ENCODE results near the gene ATP8A2. TPM values are rescaled to one million over a fixed set of nuclear protein-coding genes. Genes with fewer than 3 reads are reported as not detected.

Gene ATP8A2
- total RNA-seq, 2 donors from 2014 or later: 0.13 to 0.21 TPM

- Mint-ChIP-seq H3K36me3 (ENCODE audit: low read depth) (no peaks in the 10 kb centered on the region), H3K27me3 (peaks cover 8% of the 10 kb centered on the region), H3K9me3 (no peaks in the 10 kb centered on the region), H3K4me1 (no peaks in the 10 kb centered on the region), H3K27ac (no peak overlapping the region), H3K4me3 (no peak overlapping the region)
- ATAC-seq (replicated peaks): no peak
Measured at GRCh38 chr13:25864936-25865335, 493.2 kb downstream of the ATP8A2 start.

- Mint-ChIP-seq H3K36me3 (ENCODE audit: low read depth) (no peaks in the 10 kb centered on the region), H3K27me3 (peaks cover 8% of the 10 kb centered on the region), H3K4me3 (no peak overlapping the region), H3K9me3 (no peaks in the 10 kb centered on the region), H3K27ac (no peak overlapping the region), H3K4me1 (no peaks in the 10 kb centered on the region)
- no peak for ATAC-seq (replicated peaks)
Measured at GRCh38 chr13:25865391-25865790, 493.6 kb downstream of the ATP8A2 start.

- peaks cover 12% of the 10 kb centered on the region for H3K4me1 Mint-ChIP-seq
- H3K9me3 Mint-ChIP-seq: no peaks in the 10 kb centered on the region
- H3K27me3 Mint-ChIP-seq: peaks cover 4% of the 10 kb centered on the region
- H3K36me3 Mint-ChIP-seq (ENCODE audit: low read depth): no peaks in the 10 kb centered on the region
- H3K4me3 Mint-ChIP-seq: no peak overlapping the region
- no peak overlapping the region for H3K27ac Mint-ChIP-seq
- no peak for ATAC-seq (replicated peaks)
Measured at GRCh38 chr13:25867038-25867437, 495.3 kb downstream of the ATP8A2 start.

GRCh38 chr13:25868490-25868889, 496.7 kb downstream of the ATP8A2 start:
- Mint-ChIP-seq H3K36me3 (ENCODE audit: low read depth) (no peaks in the 10 kb centered on the region), H3K27ac (no peak overlapping the region), H3K9me3 (peaks cover 3% of the 10 kb centered on the region), H3K4me3 (no peak overlapping the region), H3K27me3 (peaks cover 4% of the 10 kb centered on the region), H3K4me1 (peaks cover 19% of the 10 kb centered on the region)
- no peak for ATAC-seq (replicated peaks)

- Mint-ChIP-seq H3K9me3 (peaks cover 7% of the 10 kb centered on the region), H3K27ac (no peak overlapping the region), H3K4me3 (no peak overlapping the region), H3K36me3 (ENCODE audit: low read depth) (no peaks in the 10 kb centered on the region), H3K4me1 (peaks cover 33% of the 10 kb centered on the region), H3K27me3 (no peaks in the 10 kb centered on the region)
- ATAC-seq (replicated peaks): no peak
Measured at GRCh38 chr13:25869941-25870340, 498.2 kb downstream of the ATP8A2 start.

- Mint-ChIP-seq H3K27ac (no peak overlapping the region), H3K27me3 (no peaks in the 10 kb centered on the region), H3K4me3 (peak overlapping the region; percentile 13), H3K4me1 (peaks cover 34% of the 10 kb centered on the region), H3K9me3 (peaks cover 7% of the 10 kb centered on the region), H3K36me3 (ENCODE audit: low read depth) (no peaks in the 10 kb centered on the region)
- ATAC-seq (replicated peaks): peak; percentile 60
Measured at GRCh38 chr13:25871389-25872125, 499.8 kb downstream of the ATP8A2 start.

- H3K27ac Mint-ChIP-seq: peak overlapping the region; percentile 68
- H3K4me3 Mint-ChIP-seq: peak overlapping the region; percentile 34
- H3K4me1 Mint-ChIP-seq: peaks cover 39% of the 10 kb centered on the region
Measured at GRCh38 chr13:25872481-25873241, 500.9 kb downstream of the ATP8A2 start.

GRCh38 chr13:25873242-25873612, 501.5 kb downstream of the ATP8A2 start:
- peaks cover 39% of the 10 kb centered on the region for H3K4me1 Mint-ChIP-seq
- H3K36me3 Mint-ChIP-seq (ENCODE audit: low read depth): no peaks in the 10 kb centered on the region
- ATAC-seq (replicated peaks): no peak
- peak overlapping the region; percentile 68 for H3K27ac Mint-ChIP-seq
- no peaks in the 10 kb centered on the region for H3K27me3 Mint-ChIP-seq
- peaks cover 12% of the 10 kb centered on the region for H3K9me3 Mint-ChIP-seq
- peak overlapping the region; percentile 34 for H3K4me3 Mint-ChIP-seq

More at GRCh38 chr13:25872481-25873241, 500.9 kb downstream of the ATP8A2 start:
- Mint-ChIP-seq H3K9me3 (peaks cover 12% of the 10 kb centered on the region), H3K27me3 (no peaks in the 10 kb centered on the region), H3K36me3 (ENCODE audit: low read depth) (no peaks in the 10 kb centered on the region)
- ATAC-seq (replicated peaks): peak; percentile 33

- Mint-ChIP-seq H3K4me3 (peak overlapping the region; percentile 48), H3K27me3 (no peaks in the 10 kb centered on the region), H3K27ac (peak overlapping the region; percentile 68), H3K9me3 (peaks cover 12% of the 10 kb centered on the region), H3K36me3 (ENCODE audit: low read depth) (no peaks in the 10 kb centered on the region), H3K4me1 (peaks cover 39% of the 10 kb centered on the region)
- peak; percentile 68 for ATAC-seq (replicated peaks)
Measured at GRCh38 chr13:25874064-25874737, 502.4 kb downstream of the ATP8A2 start.

- H3K4me3 Mint-ChIP-seq: peak overlapping the region; percentile 48
- H3K36me3 Mint-ChIP-seq (ENCODE audit: low read depth): no peaks in the 10 kb centered on the region
- no peaks in the 10 kb centered on the region for H3K27me3 Mint-ChIP-seq
- peak overlapping the region; percentile 68 for H3K27ac Mint-ChIP-seq
- peaks cover 12% of the 10 kb centered on the region for H3K9me3 Mint-ChIP-seq
- H3K4me1 Mint-ChIP-seq: peaks cover 39% of the 10 kb centered on the region
- ATAC-seq (replicated peaks): peak; percentile 43
Measured at GRCh38 chr13:25874907-25875306, 503.1 kb downstream of the ATP8A2 start.

GRCh38 chr13:25876247-25876646, 504.5 kb downstream of the ATP8A2 start:
- Mint-ChIP-seq H3K4me3 (no peak overlapping the region), H3K36me3 (ENCODE audit: low read depth) (no peaks in the 10 kb centered on the region), H3K4me1 (peaks cover 35% of the 10 kb centered on the region), H3K27ac (no peak overlapping the region), H3K27me3 (no peaks in the 10 kb centered on the region), H3K9me3 (peaks cover 12% of the 10 kb centered on the region)
- ATAC-seq (replicated peaks): no peak

- Mint-ChIP-seq H3K27me3 (no peaks in the 10 kb centered on the region), H3K36me3 (ENCODE audit: low read depth) (no peaks in the 10 kb centered on the region), H3K4me3 (no peak overlapping the region), H3K4me1 (peaks cover 17% of the 10 kb centered on the region), H3K27ac (no peak overlapping the region), H3K9me3 (peaks cover 4% of the 10 kb centered on the region)
- no peak for ATAC-seq (replicated peaks)
Measured at GRCh38 chr13:25879466-25879865, 507.7 kb downstream of the ATP8A2 start.

GRCh38 chr13:25881136-25881926, 509.6 kb downstream of the ATP8A2 start:
- H3K4me1 Mint-ChIP-seq: peaks cover 11% of the 10 kb centered on the region
- H3K4me3 Mint-ChIP-seq: no peak overlapping the region
- no peaks in the 10 kb centered on the region for H3K36me3 Mint-ChIP-seq (ENCODE audit: low read depth)
- peaks cover 4% of the 10 kb centered on the region for H3K9me3 Mint-ChIP-seq
- no peak for ATAC-seq (replicated peaks)
- H3K27me3 Mint-ChIP-seq: no peaks in the 10 kb centered on the region
- no peak overlapping the region for H3K27ac Mint-ChIP-seq

GRCh38 chr13:25881971-25882451, 510.2 kb downstream of the ATP8A2 start:
- Mint-ChIP-seq H3K4me1 (peaks cover 11% of the 10 kb centered on the region), H3K27me3 (no peaks in the 10 kb centered on the region), H3K4me3 (no peak overlapping the region), H3K27ac (no peak overlapping the region), H3K9me3 (peaks cover 4% of the 10 kb centered on the region), H3K36me3 (ENCODE audit: low read depth) (no peaks in the 10 kb centered on the region)
- ATAC-seq (replicated peaks): no peak

Measured in activated T-helper 17 cell treated with anti-CD3 and anti-CD28 coated beads, Interleukin-2, amount 50 U/mL, for 72 hours (primary cell).